Panc1 (cell line): Measurements from ENCODE around the gene ATP5PB. TPM values are rescaled to one million over a fixed set of nuclear protein-coding genes. Genes with fewer than 3 reads are reported as not detected.

Experiments used
- ATAC-seq: fragments of 200-7000 bp; cut with Tn5 transposase; 2 replicates; pipeline ENCODE4 v1.9.1; 2020; ENCODE audit warnings: mild to moderate bottlenecking, moderate library complexity
- BruUV-seq: library from RNA; stranded (reverse); fragments of 400-500 nt; replicated peaks from 2 replicates; lab custom pipeline; 2021; lab: Mats Ljungman, UMichigan
- CTCF ChIA-PET: fragments of 300-600 bp; sonication (Branson Sonifier 250); formaldehyde crosslinking; loops from one replicate; lab custom pipeline; 2022; ENCODE audit warnings: antibody characterized with exemption; lab: Charles Lee
- POLR2A ChIA-PET: fragments of 300-600 bp; sonication (Branson Sonifier 250); formaldehyde crosslinking; loops from one replicate; lab custom pipeline; 2022; ENCODE audit warnings: antibody characterized with exemption; lab: Charles Lee
- DNase-seq: peaks from one replicate; pipeline ENCODE4 v3.0.0-alpha.2; 2010; ENCODE audit warnings: low read depth, low spot score
- H3K27ac ChIP-seq: 2 replicates; pipeline ENCODE4 v1.5.1; 2011; ENCODE audit warnings: mild to moderate bottlenecking, low read length, inconsistent platforms
- H3K27me3 ChIP-seq: fragments of 200-500 bp; sonication (Bioruptor generic); 2 replicates; pipeline ENCODE4 v1.6.0; 2014; ENCODE audit warnings: low read length, inconsistent platforms; ENCODE audit not compliant: control insufficient read depth, insufficient read depth
- H3K36me3 ChIP-seq: fragments of 200-500 bp; sonication (Bioruptor generic); 2 replicates; pipeline ENCODE4 v1.5.1; 2014; ENCODE audit warnings: inconsistent platforms, mild to moderate bottlenecking, low read length, moderate library complexity; ENCODE audit not compliant: control insufficient read depth, insufficient read depth
- H3K4me1 ChIP-seq: 2 replicates; pipeline ENCODE4 v1.5.1; 2011; ENCODE audit warnings: inconsistent platforms, mild to moderate bottlenecking, low read length, moderate library complexity; ENCODE audit not compliant: control insufficient read depth, insufficient read depth
- H3K4me3 ChIP-seq, 2 experiments: 2 replicates each; pipeline ENCODE4 v1.5.1; 2011 to 2012; ENCODE audit warnings: low read depth in 2 of 2, low read length in 2 of 2, mild to moderate bottlenecking in 2 of 2, inconsistent platforms in 1 of 2, moderate library complexity in 1 of 2
- H3K9me3 ChIP-seq: fragments of 200-500 bp; sonication (Bioruptor generic); 2 replicates; pipeline ENCODE4 v1.5.1; 2014; ENCODE audit warnings: low read depth, mild to moderate bottlenecking, inconsistent platforms, low read length, moderate library complexity; ENCODE audit not compliant: control insufficient read depth, insufficient read depth
- POLR2AphosphoS5 ChIP-seq: IDR thresholded peaks from 2 replicates; pipeline ENCODE4 v1.6.1; 2012; ENCODE audit warnings: mild to moderate bottlenecking, low read depth, low read length, moderate library complexity
- SIN3A ChIP-seq: IDR thresholded peaks from 2 replicates; pipeline ENCODE4 v1.6.1; 2012; ENCODE audit warnings: low read depth, mild to moderate bottlenecking, low read length, moderate library complexity, borderline replicate concordance; ENCODE audit not compliant: insufficient read depth
- TCF7L2 ChIP-seq: IDR thresholded peaks from 2 replicates; pipeline ENCODE4 v1.6.1; 2011; ENCODE audit warnings: mild to moderate bottlenecking, low read depth, low read length, inconsistent platforms
- in situ Hi-C: cut with HindIII; loops from 2 replicates; pipeline ENCODE4 v1.10.0; 2016; ENCODE audit warnings: low sequenced_read_pairs, low pct_unique_long_range_greater_than_20kb
- intact Hi-C: fragments of 100-400 bp; cut with micrococcal nuclease; formaldehyde crosslinking; loops from one replicate; pipeline ENCODE4 v1.10.0; 2022; ENCODE audit not compliant: unreplicated experiment
- total RNA-seq: library from RNA; stranded (reverse); gene quantifications from one replicate; pipeline ENCODE4 v1.2.1, GENCODE V29; 2021; ENCODE audit not compliant: unreplicated experiment
- TF ChIP-seq, protein P1 (sequence below), 2 experiments: IDR thresholded peaks; 2 replicates each; pipeline ENCODE4 v1.6.1; 2011 to 2012; ENCODE audit warnings: low read depth in 2 of 2, control low read depth in 1 of 2, low read length in 1 of 2, mild to moderate bottlenecking in 1 of 2, moderate library complexity in 1 of 2; ENCODE audit not compliant: insufficient read depth in 1 of 2
- TF ChIP-seq, protein P2 (sequence below): fragments of 450-650 bp; IDR thresholded peaks from 2 replicates; pipeline ENCODE4 v1.5.1; 2017; ENCODE audit warnings: mild to moderate bottlenecking

The ATP5PB gene
- total RNA-seq, 1 experiment from 2014 or later: 178 TPM

DNA sequence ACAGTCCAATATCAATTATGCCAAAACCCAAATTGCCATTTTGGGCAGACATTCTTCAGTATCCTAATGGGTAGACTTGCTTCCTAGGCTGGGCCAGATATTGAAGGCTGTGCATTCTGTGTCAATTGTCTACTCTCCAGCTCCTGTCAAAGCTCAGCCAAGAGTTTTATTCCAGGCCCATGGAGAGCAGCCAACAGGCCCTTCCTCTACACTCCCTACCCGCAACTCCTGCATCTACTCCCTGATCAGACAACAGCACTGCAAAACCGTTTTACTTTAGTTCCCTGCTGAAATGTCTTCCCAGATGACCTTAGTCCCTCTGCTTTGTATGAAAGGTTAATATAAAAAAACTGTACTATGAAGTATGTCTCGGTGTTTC is 60.7 kb downstream of the ATP5PB start:
- TF ChIP-seq SIN3A (no peak), POLR2AphosphoS5 (no peak), TCF7L2 (no peak)
- TF ChIP-seq, protein P1, sequence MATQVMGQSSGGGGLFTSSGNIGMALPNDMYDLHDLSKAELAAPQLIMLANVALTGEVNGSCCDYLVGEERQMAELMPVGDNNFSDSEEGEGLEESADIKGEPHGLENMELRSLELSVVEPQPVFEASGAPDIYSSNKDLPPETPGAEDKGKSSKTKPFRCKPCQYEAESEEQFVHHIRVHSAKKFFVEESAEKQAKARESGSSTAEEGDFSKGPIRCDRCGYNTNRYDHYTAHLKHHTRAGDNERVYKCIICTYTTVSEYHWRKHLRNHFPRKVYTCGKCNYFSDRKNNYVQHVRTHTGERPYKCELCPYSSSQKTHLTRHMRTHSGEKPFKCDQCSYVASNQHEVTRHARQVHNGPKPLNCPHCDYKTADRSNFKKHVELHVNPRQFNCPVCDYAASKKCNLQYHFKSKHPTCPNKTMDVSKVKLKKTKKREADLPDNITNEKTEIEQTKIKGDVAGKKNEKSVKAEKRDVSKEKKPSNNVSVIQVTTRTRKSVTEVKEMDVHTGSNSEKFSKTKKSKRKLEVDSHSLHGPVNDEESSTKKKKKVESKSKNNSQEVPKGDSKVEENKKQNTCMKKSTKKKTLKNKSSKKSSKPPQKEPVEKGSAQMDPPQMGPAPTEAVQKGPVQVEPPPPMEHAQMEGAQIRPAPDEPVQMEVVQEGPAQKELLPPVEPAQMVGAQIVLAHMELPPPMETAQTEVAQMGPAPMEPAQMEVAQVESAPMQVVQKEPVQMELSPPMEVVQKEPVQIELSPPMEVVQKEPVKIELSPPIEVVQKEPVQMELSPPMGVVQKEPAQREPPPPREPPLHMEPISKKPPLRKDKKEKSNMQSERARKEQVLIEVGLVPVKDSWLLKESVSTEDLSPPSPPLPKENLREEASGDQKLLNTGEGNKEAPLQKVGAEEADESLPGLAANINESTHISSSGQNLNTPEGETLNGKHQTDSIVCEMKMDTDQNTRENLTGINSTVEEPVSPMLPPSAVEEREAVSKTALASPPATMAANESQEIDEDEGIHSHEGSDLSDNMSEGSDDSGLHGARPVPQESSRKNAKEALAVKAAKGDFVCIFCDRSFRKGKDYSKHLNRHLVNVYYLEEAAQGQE (IDR thresholded peaks at IDR 0.05; ENCODE audit: insufficient read depth in 1 of 2, low read depth in 2 of 2, low read length in 1 of 2): no peak
- TF ChIP-seq, protein P2, sequence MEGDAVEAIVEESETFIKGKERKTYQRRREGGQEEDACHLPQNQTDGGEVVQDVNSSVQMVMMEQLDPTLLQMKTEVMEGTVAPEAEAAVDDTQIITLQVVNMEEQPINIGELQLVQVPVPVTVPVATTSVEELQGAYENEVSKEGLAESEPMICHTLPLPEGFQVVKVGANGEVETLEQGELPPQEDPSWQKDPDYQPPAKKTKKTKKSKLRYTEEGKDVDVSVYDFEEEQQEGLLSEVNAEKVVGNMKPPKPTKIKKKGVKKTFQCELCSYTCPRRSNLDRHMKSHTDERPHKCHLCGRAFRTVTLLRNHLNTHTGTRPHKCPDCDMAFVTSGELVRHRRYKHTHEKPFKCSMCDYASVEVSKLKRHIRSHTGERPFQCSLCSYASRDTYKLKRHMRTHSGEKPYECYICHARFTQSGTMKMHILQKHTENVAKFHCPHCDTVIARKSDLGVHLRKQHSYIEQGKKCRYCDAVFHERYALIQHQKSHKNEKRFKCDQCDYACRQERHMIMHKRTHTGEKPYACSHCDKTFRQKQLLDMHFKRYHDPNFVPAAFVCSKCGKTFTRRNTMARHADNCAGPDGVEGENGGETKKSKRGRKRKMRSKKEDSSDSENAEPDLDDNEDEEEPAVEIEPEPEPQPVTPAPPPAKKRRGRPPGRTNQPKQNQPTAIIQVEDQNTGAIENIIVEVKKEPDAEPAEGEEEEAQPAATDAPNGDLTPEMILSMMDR: no peak
- in situ Hi-C loops (no loop called here), intact Hi-C loops (loop anchor here (10.0 kb wide), 1 partner anchor 245 kb away; the partner anchor contains the start of gene DDX20)
- ATAC-seq (no peak), DNase-seq (no peak)
- no peak overlapping the region for H3K4me3 ChIP-seq
- CTCF ChIA-PET: no interaction called here
- H3K27me3 ChIP-seq: no peaks in the 10 kb centered on the region
- BruUV-seq: no TSS peak
- H3K36me3 ChIP-seq: no peaks in the 10 kb centered on the region
- H3K27ac ChIP-seq: no peak overlapping the region
- peaks cover 4% of the 10 kb centered on the region; the same call in 1 of the 2 replicates for H3K4me1 ChIP-seq
- H3K9me3 ChIP-seq: no peaks in the 10 kb centered on the region
- POLR2A ChIA-PET: no interaction called here

DNA sequence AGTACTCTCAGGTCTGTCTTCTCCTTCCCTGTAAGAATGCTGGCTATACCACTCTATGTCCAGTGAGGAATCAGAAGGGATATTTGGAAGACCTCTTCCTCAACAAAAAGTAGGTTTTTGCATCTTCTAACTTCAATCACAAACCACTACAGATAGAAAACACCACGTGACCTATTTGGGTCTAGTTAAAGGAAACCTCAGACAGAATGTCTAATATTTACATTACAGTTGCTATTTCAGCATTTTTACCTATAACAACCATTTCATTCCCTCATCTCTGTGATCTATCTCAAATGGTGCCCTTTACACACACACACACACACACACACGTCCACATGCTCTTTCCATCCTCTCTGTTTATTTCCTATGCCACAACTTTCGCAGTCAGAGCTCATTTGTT is 62.1 kb downstream of the ATP5PB start:
- intact Hi-C loops: no loop called here
- TF ChIP-seq, protein P2: no peak
- TF ChIP-seq, protein P1 (IDR thresholded peaks at IDR 0.05; ENCODE audit: insufficient read depth in 1 of 2, low read depth in 2 of 2, low read length in 1 of 2): no peak
- TF ChIP-seq POLR2AphosphoS5: no peak
- no peaks in the 10 kb centered on the region for H3K27me3 ChIP-seq
- H3K27ac ChIP-seq: no peak overlapping the region
- peaks cover 4% of the 10 kb centered on the region; the same call in 1 of the 2 replicates for H3K4me1 ChIP-seq
- no peak overlapping the region for H3K4me3 ChIP-seq
- H3K36me3 ChIP-seq: no peaks in the 10 kb centered on the region
- ChIA-PET POLR2A (no interaction called here), CTCF (no interaction called here)
- in situ Hi-C loops: no loop called here
- no peaks in the 10 kb centered on the region for H3K9me3 ChIP-seq
- BruUV-seq: no TSS peak
- DNase-seq: no peak
- no peak for ATAC-seq

Other genes starting within 250 kb of the ATP5PB start
- gene DENND2D, start 248.8 kb upstream of the ATP5PB start, total RNA-seq: 10.4 TPM
- 0.77 TPM for gene CHI3L2, start 221.8 kb upstream of the ATP5PB start, total RNA-seq
- gene CHIA, start 158.6 kb upstream of the ATP5PB start, total RNA-seq: not detected
- gene OVGP1, start 21.7 kb upstream of the ATP5PB start, total RNA-seq: 0.98 TPM
- gene WDR77, start 208 bp upstream of the ATP5PB start, total RNA-seq: 49.9 TPM
- gene C1orf162, start 24.5 kb downstream of the ATP5PB start, total RNA-seq: 0.41 TPM
- gene ADORA3, start 54.2 kb downstream of the ATP5PB start, total RNA-seq: not detected
- gene TMIGD3, start 54.2 kb downstream of the ATP5PB start, total RNA-seq: not detected
- 37.1 TPM for gene RAP1A, start 170.3 kb downstream of the ATP5PB start, total RNA-seq